SK-N-SH (cell line): ENCODE data around the gene EPM2A.

Source experiments
- EP300 ChIP-seq, 2 experiments: IDR thresholded peaks; 2 replicates each; pipeline versions ENCODE4 v1.4.0 to v1.6.1; 2012; ENCODE audit warnings: borderline replicate concordance in 1 of 2, low read depth in 1 of 2, low read length in 1 of 2
- POLR2AphosphoS5 ChIP-seq: IDR thresholded peaks from 2 replicates; pipeline ENCODE4 v1.6.1; 2012; ENCODE audit warnings: low read depth, low read length
- RAD21 ChIP-seq: IDR thresholded peaks from 2 replicates; pipeline ENCODE4 v1.6.1; 2012; ENCODE audit warnings: mild to moderate bottlenecking, low read length
- TAF1 ChIP-seq: IDR thresholded peaks from 2 replicates; pipeline ENCODE4 v1.6.1; 2012; ENCODE audit warnings: low read depth, mild to moderate bottlenecking, low read length, moderate library complexity, borderline replicate concordance
- TF ChIP-seq, protein P1 (sequence below): fragments of 200-600 bp; sonication (generic); IDR thresholded peaks from 2 replicates; pipeline ENCODE4 v1.6.1; 2017; ENCODE audit warnings: antibody characterized with exemption, mild to moderate bottlenecking, moderate library complexity
- TF ChIP-seq, protein P2 (sequence below): IDR thresholded peaks from 2 replicates; pipeline ENCODE4; 2012
- TF ChIP-seq, protein P3 (sequence below): IDR thresholded peaks from 2 replicates; pipeline ENCODE4 v1.6.1; 2012; ENCODE audit warnings: mild to moderate bottlenecking, low read depth, low read length, moderate library complexity
- TF ChIP-seq, protein P4 (sequence below): IDR thresholded peaks from 2 replicates; pipeline ENCODE4 v1.4.0; 2012; ENCODE audit warnings: low read depth, borderline replicate concordance
- TF ChIP-seq, protein P5 (sequence below): IDR thresholded peaks from 2 replicates; pipeline ENCODE4 v1.4.0; 2012; ENCODE audit warnings: low read depth

DNA sequence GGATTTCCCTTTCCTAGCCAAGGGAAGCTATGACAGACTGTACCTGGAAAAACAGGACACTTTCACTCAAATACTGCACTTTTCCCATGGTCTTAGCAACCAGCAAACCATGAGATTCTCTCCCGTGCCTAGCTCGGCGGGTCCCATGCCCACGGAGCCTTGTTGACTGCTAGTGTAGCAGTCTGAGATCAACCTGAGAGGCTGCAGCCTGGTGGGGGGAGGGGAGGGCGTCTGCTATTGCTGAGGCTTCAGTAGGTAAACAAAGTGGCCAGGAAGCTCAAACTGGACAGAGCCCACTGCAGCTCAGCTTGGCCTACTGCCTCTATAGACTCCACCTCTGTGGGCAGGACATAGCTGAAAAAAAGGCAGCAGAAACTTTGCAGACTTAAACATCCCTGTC lies 61.8 kb downstream of the EPM2A start:
- TF ChIP-seq, protein P1, sequence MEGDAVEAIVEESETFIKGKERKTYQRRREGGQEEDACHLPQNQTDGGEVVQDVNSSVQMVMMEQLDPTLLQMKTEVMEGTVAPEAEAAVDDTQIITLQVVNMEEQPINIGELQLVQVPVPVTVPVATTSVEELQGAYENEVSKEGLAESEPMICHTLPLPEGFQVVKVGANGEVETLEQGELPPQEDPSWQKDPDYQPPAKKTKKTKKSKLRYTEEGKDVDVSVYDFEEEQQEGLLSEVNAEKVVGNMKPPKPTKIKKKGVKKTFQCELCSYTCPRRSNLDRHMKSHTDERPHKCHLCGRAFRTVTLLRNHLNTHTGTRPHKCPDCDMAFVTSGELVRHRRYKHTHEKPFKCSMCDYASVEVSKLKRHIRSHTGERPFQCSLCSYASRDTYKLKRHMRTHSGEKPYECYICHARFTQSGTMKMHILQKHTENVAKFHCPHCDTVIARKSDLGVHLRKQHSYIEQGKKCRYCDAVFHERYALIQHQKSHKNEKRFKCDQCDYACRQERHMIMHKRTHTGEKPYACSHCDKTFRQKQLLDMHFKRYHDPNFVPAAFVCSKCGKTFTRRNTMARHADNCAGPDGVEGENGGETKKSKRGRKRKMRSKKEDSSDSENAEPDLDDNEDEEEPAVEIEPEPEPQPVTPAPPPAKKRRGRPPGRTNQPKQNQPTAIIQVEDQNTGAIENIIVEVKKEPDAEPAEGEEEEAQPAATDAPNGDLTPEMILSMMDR: no peak
- TF ChIP-seq, protein P2, sequence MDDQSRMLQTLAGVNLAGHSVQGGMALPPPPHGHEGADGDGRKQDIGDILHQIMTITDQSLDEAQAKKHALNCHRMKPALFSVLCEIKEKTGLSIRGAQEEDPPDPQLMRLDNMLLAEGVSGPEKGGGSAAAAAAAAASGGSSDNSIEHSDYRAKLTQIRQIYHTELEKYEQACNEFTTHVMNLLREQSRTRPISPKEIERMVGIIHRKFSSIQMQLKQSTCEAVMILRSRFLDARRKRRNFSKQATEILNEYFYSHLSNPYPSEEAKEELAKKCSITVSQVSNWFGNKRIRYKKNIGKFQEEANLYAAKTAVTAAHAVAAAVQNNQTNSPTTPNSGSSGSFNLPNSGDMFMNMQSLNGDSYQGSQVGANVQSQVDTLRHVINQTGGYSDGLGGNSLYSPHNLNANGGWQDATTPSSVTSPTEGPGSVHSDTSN: no peak
- TF ChIP-seq EP300 (IDR thresholded peaks at IDR 0.05; ENCODE audit: borderline replicate concordance in 1 of 2, low read depth in 1 of 2, low read length in 1 of 2) (no peak), RAD21 (no peak), POLR2AphosphoS5 (no peak), TAF1 (no peak)
- TF ChIP-seq, protein P3, sequence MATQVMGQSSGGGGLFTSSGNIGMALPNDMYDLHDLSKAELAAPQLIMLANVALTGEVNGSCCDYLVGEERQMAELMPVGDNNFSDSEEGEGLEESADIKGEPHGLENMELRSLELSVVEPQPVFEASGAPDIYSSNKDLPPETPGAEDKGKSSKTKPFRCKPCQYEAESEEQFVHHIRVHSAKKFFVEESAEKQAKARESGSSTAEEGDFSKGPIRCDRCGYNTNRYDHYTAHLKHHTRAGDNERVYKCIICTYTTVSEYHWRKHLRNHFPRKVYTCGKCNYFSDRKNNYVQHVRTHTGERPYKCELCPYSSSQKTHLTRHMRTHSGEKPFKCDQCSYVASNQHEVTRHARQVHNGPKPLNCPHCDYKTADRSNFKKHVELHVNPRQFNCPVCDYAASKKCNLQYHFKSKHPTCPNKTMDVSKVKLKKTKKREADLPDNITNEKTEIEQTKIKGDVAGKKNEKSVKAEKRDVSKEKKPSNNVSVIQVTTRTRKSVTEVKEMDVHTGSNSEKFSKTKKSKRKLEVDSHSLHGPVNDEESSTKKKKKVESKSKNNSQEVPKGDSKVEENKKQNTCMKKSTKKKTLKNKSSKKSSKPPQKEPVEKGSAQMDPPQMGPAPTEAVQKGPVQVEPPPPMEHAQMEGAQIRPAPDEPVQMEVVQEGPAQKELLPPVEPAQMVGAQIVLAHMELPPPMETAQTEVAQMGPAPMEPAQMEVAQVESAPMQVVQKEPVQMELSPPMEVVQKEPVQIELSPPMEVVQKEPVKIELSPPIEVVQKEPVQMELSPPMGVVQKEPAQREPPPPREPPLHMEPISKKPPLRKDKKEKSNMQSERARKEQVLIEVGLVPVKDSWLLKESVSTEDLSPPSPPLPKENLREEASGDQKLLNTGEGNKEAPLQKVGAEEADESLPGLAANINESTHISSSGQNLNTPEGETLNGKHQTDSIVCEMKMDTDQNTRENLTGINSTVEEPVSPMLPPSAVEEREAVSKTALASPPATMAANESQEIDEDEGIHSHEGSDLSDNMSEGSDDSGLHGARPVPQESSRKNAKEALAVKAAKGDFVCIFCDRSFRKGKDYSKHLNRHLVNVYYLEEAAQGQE: no peak
- TF ChIP-seq, protein P4, sequence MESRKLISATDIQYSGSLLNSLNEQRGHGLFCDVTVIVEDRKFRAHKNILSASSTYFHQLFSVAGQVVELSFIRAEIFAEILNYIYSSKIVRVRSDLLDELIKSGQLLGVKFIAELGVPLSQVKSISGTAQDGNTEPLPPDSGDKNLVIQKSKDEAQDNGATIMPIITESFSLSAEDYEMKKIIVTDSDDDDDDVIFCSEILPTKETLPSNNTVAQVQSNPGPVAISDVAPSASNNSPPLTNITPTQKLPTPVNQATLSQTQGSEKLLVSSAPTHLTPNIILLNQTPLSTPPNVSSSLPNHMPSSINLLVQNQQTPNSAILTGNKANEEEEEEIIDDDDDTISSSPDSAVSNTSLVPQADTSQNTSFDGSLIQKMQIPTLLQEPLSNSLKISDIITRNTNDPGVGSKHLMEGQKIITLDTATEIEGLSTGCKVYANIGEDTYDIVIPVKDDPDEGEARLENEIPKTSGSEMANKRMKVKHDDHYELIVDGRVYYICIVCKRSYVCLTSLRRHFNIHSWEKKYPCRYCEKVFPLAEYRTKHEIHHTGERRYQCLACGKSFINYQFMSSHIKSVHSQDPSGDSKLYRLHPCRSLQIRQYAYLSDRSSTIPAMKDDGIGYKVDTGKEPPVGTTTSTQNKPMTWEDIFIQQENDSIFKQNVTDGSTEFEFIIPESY: no peak
- TF ChIP-seq, protein P5, sequence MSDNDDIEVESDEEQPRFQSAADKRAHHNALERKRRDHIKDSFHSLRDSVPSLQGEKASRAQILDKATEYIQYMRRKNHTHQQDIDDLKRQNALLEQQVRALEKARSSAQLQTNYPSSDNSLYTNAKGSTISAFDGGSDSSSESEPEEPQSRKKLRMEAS: no peak
